Muscle of arm (tissue), 12 donors: ENCODE results near the gene GALNT6. TPM values are rescaled to one million over a fixed set of nuclear protein-coding genes. Genes with fewer than 3 reads are reported as not detected.

Experiments
- DNase-seq: peaks from one replicate; pipeline ENCODE4 v3.0.0-alpha.2; 2013
- polyA plus RNA-seq, 12 donors: library from polyadenylated mRNA; unstranded; fragments of 120-200 nt; gene quantifications; one replicate each; pipeline ENCODE4 v1.2.1, GENCODE V29; 2013; ENCODE audit not compliant: insufficient read length in 12 of 12

Gene GALNT6
- polyA plus RNA-seq, 12 donors, result 0.26 to 4.1 (median 0.56) TPM; not detected in 2

GRCh38 chr12:51381226-51382079 is 9.8 kb downstream of the GALNT6 start:
- no peak for DNase-seq

DNA sequence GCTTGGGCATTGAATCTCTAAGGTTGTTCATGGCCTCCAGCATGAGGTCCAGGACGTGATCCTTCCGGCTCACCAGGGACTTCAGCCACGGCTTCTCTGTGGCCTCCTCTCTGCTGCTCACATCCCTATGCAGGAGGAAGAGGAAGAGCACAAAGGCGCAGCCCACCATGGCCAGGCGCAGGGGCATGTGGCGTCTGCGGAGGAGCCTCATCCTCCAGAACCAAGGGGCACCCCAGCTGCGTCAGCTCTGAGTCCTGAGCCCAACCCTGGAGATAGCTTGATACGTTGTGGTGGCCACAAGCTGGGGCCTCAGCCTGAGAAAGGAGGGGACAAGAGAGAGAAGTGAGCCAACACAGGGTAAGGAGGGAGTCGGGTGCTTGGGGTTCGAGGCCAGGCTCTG is 11.6 kb downstream of the GALNT6 start:
- DNase-seq, result no peak

DNA sequence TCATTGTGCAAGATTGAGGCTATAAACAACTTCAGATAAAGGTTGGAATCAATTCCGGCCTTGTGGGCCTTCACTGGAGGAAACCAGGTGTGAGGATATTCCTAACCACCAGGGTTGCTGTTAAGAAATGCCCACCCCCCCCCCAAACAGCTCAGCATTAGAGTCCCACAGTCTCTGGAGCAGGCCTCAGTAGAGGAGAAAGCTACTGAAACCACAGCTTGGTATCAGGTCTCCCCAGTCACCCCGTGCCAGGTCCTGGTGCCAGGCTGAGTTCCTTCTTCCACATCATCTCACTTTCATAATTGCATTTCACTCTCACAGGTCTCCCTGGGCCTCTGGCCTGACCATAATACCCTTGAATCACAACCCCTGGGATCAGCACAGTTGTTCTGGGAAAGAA is 12.5 kb downstream of the GALNT6 start:
- DNase-seq, result no peak

DNA sequence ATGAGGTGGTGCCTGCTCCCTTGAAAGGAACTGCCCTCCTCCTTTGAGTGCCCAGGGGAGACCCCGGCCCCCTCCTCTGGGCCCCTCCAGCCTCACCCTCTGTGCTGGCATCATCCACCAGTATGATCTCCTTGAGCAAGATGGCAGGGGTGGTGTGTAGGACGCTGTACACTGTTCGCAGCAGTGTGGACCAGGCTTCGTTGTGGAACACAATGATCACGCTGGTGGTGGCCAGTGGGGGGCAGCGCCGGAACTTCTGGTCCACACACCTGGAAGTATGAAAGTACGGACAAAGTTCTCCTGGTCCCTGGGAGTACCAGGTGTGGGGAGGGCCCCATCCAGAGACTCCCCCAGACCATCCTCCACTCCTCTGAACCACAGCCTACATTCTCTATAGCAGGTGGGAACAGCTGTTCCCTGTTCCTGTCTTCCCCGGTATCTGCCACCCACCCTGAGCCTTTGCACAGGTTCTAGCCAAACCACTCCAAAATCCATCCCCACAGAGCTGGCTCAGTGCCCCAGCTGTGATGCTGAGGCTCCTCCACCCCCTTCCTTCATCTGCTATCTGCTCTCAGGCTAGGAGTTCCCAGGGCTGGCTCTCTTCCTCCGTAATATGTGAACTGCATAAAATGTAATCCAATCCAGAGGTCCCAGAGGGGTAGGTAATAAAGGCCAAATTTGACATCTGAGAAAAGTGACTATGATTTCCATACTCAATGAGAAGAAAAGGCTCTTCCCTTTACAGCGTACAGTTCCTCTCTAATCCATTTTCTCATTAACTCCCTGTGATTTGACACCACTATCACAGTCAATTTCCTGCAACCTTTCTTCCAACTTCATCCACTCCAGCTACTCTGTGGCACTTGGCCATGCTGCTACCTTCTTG is 13.9 kb downstream of the GALNT6 start:
- DNase-seq, result no peak

DNA sequence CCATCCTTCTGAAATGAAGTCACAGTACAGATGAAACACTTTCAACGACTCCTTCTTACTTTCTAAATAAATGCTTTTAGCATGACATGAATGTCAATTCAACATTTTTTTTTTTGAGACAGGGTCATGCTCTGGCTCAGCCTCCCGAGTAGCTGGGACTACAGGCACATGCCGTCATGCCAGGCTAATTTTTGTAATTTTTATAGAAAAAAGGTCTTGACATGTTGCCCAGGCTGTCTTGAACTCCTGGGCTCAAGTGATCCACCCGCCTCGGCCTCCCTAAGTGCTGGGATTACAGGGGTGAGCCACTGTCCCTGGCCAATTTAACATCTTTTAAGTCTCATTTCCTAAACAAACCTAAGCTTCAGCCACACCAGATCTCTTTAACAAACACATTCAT is 16.4 kb downstream of the GALNT6 start:
- no peak for DNase-seq

- DNase-seq, result no peak
Observed at GRCh38 chr12:51374361-51374760, 16.8 kb downstream of the GALNT6 start.

DNA sequence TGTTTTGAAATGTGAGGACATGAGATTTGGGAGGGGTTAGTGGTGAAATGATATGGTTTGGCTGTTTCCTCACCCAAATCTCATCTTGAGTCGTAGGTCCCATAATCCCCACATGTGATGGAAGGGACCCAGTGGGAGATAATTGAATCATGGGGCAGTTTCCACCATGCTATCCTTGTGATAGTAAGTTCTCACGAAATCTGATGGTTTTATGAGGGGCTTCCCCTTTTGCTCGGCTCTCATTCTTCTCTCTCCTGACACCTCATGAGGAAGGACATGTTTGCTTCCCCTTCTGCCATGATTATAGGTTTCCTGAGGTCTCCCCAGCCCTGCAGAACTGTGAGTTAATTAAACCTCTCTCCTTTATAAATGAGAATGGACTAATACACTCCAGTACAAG is 18.0 kb downstream of the GALNT6 start:
- no peak for DNase-seq

DNA sequence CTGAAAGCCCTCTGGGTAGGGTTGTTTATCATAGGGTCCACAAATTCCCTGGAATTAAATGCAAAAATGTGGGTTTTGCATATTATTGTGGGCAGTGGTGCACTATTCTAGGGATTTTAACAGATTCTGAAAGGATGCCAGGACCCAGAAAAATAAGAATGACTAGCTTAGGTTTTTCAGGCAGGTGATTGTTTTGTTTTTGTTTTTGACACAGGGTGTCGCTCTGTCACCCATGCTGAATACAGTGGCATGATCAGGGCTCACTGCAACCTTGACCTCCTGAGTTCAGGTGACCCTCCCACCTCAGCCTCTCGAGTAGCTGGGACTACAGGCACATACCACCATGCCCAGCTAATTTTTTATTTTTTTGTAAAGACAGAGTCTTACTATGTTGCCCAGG is 19.2 kb downstream of the GALNT6 start:
- no peak for DNase-seq

GRCh38 chr12:51371295-51371953 is 19.8 kb downstream of the GALNT6 start:
- no peak for DNase-seq

DNA sequence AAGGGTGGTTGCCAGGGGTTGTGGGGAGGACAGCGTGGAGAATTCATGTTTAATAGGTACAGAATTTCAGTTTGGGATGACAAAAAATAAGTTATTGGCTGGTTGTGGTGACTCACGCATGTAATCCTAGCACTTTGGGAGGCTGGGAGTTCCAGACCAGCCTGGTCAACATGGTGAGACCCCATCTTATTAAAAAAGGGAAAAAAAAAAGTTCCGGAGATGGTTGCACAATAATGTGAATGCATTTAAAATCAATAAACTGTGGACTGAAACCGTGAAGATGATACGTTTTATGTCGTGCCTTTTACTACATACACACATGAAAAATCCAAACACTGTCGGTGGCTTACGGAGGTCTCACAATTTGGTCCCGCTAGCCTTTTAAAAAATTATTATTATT is 20.5 kb downstream of the GALNT6 start:
- no peak for DNase-seq

DNA sequence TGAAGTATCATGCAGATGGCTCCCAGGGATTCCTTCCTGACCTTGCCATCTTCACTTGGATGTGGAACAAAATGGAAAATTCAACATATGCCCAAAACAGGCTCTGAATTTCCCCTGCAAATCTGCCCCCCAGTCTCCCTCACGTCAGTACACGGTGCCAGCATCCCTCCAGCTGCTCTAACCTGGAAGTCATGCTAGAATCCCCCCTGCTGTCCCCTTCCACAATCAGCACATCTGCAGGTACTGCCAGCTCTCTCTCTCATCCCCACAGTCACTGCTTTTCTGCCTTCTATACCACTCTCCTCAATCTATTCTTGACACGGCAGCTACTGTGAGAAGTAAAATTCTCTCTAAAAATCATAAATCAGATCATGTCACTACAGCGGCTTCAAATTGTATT is 21.6 kb downstream of the GALNT6 start:
- DNase-seq, result no peak

DNA sequence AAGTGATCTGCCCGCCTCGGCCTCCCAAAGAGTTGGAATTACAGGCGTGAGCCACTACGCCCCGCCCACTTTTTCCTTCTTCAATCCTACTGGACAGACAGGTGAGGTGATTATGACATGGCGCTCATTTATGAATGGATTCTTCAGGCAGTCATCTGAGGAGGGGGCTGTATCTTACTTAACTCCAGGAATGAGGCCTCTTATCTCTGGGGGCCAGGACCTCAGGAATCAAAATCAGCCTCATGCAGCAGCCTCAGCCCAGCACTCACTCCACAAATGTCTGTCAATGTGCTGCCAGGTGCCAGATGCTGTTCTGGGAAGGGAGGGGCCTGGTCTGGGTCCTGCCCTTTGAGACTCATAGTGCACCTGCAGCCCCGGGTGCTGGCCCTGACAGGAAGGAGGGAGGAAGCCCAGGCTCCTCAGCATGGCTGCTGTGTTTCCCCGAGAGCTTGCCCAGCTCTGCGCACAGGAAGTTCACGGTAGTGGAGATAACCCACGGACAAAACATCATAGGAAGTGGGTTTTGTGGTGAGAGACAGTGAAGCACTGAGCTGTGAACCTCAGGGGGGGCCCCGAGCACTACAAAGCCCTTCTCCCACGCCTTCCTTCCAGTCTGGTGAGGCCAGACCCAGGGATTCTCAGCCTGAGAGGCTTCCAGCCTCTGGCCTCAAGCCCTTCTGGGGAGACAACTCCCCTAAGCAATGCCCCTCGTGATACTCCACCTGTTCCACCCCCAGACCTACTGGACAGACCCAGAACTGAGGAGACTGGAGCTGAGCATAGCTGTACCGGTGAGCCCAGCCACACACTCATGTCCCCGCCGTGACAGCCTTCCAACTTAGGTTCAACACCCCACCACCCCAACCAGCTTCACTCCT is 22.3 kb downstream of the GALNT6 start:
- DNase-seq, result no peak

DNA sequence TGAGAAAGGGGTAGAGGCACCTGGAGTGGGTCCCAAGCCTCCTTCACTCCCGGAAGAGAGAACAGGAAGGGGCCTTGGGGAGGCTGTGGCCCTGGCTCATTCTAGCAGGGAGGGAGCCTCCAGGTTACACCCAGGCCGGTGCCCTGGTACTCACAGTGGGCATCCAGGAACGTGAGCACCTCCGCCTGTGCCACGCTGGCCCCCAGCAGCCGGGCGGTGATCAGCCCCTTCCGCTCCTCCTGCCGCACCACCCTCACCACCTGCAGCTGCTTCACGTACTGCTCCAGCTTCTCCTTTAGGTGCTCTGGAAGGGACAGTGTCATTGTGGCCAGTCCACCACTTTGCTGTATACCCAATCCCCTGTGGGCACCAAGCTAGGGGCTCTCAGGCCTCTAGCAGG is 25.9 kb downstream of the GALNT6 start:
- no peak for DNase-seq

- no peak for DNase-seq
Observed at GRCh38 chr12:51364001-51364400, 27.2 kb downstream of the GALNT6 start.

DNA sequence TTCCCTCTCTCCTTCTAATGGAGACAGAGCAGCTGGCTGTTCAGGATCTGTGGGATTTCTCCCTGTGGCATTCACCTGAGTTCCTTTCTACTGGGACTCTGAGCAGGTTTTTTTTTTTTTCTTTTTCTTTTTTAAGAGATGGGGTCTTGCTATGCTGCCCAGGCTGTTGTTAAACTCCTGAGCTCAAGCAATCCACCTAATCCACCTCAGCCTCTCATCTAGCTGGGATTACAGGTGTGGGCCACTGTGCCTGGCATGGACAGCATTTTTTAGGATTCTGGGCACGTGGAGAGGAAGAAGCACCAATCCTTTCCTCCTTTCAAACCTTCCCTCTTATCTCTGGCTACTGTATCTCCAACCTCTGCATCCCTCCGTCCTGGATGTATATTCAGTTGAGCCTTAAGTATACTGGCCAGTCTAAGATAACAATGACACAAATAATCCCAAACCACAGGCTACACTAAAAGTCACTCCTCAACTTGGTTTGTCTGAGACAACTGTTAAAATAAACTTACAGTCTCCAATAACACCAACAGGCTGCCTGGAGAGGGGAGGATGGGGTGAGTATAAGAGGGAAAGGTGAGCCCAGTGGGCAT is 28.4 kb downstream of the GALNT6 start:
- DNase-seq, result no peak

DNA sequence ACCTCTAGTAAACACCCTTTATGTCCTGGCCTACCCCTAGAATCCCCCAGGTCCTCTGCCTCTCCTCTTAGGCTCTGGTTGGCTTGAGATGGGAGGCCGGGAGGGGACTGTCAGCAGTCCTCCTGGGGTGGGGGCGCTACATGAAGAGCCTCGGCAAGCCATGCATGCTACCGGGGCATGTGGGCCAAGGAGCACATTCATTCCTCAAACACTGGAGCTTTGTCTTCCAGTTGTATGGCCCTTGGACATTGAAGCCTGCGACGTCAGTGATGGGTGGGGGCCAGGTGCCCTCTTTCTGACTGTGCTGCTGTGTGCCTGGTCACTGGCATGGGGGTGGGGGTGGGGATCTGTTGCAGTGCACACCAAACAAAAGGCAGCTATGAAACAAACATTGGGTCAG is 28.9 kb downstream of the GALNT6 start:
- no peak for DNase-seq

DNA sequence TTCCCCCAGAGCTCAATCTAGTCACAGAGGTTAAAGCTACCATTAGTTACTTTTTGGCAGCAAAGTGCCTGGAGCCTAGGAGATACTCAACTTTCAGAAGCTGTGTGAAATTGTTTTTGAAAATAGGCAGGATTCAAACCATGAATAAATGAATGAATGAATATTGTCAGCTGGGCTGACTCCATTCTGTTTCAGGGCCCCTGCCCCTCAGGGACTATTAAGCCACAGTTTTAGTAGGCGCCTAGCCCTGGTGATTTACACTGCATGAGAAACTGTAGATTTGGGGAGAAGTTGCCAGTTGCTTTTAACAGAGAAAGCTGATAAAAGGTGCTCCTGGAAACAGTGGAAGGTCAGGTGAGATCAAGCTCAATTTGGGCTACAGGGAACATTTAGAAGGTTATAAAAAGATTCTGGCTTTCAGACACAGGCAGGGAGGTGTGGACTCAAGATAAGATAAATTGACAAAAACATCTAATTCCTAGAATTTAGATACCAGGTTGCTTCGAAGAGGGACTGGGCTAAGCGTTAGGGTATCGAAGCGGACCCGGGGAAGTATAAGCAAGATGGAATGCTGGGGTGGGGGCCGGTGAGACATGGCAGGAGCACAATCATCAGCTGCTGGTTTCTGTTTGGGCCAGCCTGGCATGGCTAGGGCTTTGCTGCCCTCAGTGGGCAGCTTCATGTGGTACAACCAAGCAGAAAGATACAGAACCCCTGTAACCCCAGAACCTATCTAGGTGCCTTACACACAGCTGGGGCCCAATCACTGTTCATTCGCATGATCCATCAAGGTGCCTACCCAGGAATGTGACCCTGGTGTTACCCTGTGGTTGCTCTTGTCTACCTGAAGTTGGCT is 29.8 kb downstream of the GALNT6 start:
- no peak for DNase-seq

- no peak for DNase-seq
Observed at GRCh38 chr12:51360315-51360714, 30.9 kb downstream of the GALNT6 start.

DNA sequence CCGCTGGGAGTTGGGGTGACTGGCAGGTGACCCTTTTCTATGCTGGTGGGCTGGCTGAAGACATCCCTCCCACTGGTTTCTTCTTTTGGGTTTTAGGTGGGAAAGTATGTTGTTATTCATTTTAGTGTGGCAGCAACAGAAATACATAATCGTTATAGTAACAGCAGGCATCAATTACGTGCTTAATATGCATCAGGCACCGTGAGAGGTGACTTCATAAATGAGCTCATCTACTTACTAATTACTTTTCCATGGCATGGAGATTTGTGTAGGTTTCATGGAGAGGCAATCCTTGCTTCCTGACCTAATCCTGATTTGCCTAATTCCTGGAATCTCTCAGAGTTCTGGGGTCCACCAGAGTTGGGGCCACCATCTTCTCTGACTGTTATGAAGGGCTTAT is 31.4 kb downstream of the GALNT6 start:
- no peak for DNase-seq

- no peak for DNase-seq
Observed at GRCh38 chr12:51358496-51358895, 32.7 kb downstream of the GALNT6 start.
